HL-60 (cell line): ENCODE results near the gene OR51I2.

Experiments used
- DNase-seq, 2 experiments: peaks; one replicate each; pipeline ENCODE4 v3.0.0-alpha.2; 2010 to 2020; ENCODE audit warnings: low read depth in 1 of 2, low spot score in 1 of 2
- H3K27ac ChIP-seq: fragments of 250-450 bp; sonication (Bioruptor Pico); replicated peaks from 2 replicates; pipeline ENCODE4 v1.5.1; 2020; ENCODE audit warnings: mild to moderate bottlenecking, moderate library complexity
- H3K27me3 ChIP-seq: fragments of 250-450 bp; sonication (Bioruptor Pico); 2 replicates; pipeline ENCODE4 v1.5.1; 2021; ENCODE audit warnings: mild to moderate bottlenecking, moderate library complexity; ENCODE audit not compliant: insufficient read depth, poor library complexity, severe bottlenecking
- H3K4me3 ChIP-seq: replicated peaks from 2 replicates; pipeline ENCODE4 v1.5.1; 2011; ENCODE audit warnings: mild to moderate bottlenecking, control low read depth, low read length; ENCODE audit not compliant: insufficient read depth
- GABPA ChIP-seq: IDR thresholded peaks from 2 replicates; pipeline ENCODE4 v1.6.1; 2012; ENCODE audit warnings: low read depth
- POLR2AphosphoS5 ChIP-seq: IDR thresholded peaks from 2 replicates; pipeline ENCODE4 v1.6.1; 2012; ENCODE audit warnings: low read depth
- SPI1 ChIP-seq: IDR thresholded peaks from 2 replicates; pipeline ENCODE4 v1.6.1; 2012; ENCODE audit warnings: low read depth, mild to moderate bottlenecking, borderline replicate concordance
- TF ChIP-seq, protein P1 (sequence below): IDR thresholded peaks from 2 replicates; pipeline ENCODE4 v1.6.1; 2012; ENCODE audit warnings: low read depth; ENCODE audit not compliant: insufficient replicate concordance
- TF ChIP-seq, protein P2 (sequence below): IDR thresholded peaks from one replicate; pipeline ENCODE4 v1.5.1; 2011; ENCODE audit warnings: low read length, control low read depth, inconsistent platforms; ENCODE audit not compliant: insufficient read depth

The OR51I2 gene

GRCh38 chr11:5449432-5449831 is 309 bp downstream of the OR51I2 start:
- no peaks in the 10 kb centered on the region for H3K27me3 ChIP-seq
- DNase-seq: no peak
- no peak overlapping the region for H3K4me3 ChIP-seq
- H3K27ac ChIP-seq: no peak overlapping the region
- TF ChIP-seq POLR2AphosphoS5 (no peak), SPI1 (no peak), GABPA (no peak)
- TF ChIP-seq, protein P1, sequence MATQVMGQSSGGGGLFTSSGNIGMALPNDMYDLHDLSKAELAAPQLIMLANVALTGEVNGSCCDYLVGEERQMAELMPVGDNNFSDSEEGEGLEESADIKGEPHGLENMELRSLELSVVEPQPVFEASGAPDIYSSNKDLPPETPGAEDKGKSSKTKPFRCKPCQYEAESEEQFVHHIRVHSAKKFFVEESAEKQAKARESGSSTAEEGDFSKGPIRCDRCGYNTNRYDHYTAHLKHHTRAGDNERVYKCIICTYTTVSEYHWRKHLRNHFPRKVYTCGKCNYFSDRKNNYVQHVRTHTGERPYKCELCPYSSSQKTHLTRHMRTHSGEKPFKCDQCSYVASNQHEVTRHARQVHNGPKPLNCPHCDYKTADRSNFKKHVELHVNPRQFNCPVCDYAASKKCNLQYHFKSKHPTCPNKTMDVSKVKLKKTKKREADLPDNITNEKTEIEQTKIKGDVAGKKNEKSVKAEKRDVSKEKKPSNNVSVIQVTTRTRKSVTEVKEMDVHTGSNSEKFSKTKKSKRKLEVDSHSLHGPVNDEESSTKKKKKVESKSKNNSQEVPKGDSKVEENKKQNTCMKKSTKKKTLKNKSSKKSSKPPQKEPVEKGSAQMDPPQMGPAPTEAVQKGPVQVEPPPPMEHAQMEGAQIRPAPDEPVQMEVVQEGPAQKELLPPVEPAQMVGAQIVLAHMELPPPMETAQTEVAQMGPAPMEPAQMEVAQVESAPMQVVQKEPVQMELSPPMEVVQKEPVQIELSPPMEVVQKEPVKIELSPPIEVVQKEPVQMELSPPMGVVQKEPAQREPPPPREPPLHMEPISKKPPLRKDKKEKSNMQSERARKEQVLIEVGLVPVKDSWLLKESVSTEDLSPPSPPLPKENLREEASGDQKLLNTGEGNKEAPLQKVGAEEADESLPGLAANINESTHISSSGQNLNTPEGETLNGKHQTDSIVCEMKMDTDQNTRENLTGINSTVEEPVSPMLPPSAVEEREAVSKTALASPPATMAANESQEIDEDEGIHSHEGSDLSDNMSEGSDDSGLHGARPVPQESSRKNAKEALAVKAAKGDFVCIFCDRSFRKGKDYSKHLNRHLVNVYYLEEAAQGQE: no peak
- TF ChIP-seq, protein P2, sequence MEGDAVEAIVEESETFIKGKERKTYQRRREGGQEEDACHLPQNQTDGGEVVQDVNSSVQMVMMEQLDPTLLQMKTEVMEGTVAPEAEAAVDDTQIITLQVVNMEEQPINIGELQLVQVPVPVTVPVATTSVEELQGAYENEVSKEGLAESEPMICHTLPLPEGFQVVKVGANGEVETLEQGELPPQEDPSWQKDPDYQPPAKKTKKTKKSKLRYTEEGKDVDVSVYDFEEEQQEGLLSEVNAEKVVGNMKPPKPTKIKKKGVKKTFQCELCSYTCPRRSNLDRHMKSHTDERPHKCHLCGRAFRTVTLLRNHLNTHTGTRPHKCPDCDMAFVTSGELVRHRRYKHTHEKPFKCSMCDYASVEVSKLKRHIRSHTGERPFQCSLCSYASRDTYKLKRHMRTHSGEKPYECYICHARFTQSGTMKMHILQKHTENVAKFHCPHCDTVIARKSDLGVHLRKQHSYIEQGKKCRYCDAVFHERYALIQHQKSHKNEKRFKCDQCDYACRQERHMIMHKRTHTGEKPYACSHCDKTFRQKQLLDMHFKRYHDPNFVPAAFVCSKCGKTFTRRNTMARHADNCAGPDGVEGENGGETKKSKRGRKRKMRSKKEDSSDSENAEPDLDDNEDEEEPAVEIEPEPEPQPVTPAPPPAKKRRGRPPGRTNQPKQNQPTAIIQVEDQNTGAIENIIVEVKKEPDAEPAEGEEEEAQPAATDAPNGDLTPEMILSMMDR: no peak

- TF ChIP-seq GABPA (no peak), POLR2AphosphoS5 (no peak), SPI1 (no peak)
- TF ChIP-seq, protein P2: no peak
- Histone ChIP-seq H3K4me3 (no peak overlapping the region), H3K27ac (no peak overlapping the region), H3K27me3 (no peaks in the 10 kb centered on the region)
- DNase-seq: no peak
Measured at GRCh38 chr11:5460983-5461621, 12.0 kb downstream of the OR51I2 start.

DNA sequence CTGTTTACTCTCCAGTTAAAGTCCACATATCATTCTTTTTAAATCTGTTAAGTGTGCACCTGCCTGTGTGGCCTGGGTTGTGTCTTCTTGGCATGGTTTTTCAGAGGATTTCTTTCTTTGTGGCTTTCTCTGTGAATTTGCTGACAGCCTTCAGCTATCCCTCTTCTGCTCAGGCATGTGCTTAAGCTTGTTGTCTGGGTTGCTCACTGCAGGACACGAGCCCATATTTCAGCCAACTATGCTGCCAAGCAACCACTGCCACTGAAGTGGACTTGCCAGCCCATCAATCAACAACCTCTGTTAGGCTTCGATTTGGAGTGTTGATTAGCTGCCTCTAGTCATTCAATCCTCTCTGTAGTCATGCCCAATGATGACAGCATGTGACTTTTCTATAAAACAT is 18.4 kb downstream of the OR51I2 start:
- H3K4me3 ChIP-seq: no peak overlapping the region
- TF ChIP-seq SPI1: no peak
- no peak for DNase-seq
- H3K27me3 ChIP-seq: no peaks in the 10 kb centered on the region
- H3K27ac ChIP-seq: no peak overlapping the region

DNA sequence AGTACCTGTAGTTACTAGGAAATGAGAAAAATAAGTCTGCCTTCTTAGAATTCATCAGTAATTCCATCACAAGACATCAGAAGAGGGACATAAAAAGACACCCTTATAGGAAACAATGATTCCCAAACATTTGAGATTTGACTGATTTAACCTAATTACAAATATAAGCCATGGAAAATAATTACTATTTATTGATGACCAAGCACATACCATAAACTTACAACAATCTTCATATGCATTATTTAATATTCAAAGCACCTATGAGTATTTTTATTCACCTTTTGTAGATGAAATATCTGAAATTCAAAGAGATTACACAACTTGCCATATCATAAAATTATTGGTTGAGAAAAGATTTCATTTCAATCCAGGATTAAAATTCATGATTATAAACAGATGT is 24.8 kb downstream of the OR51I2 start:
- no peak for TF ChIP-seq GABPA
- TF ChIP-seq, protein P2: no peak
- TF ChIP-seq SPI1: no peak
- no peak for TF ChIP-seq POLR2AphosphoS5
- TF ChIP-seq, protein P1: no peak
- Histone ChIP-seq H3K27me3 (no peaks in the 10 kb centered on the region), H3K27ac (no peak overlapping the region), H3K4me3 (no peak overlapping the region)
- DNase-seq: no peak
